Adipocyte (in vitro differentiated cells): Measurements from ENCODE around the gene TTC7B.
A peak's percentile ranks its signal among the peaks of the same experiment; 100 is the strongest.

Experiments used
- DNase-seq: peaks from one replicate; pipeline ENCODE4 v3.0.0-alpha.2; 2015; ENCODE audit warnings: low read depth
- H3K27me3 ChIP-seq: replicated peaks from 2 replicates; pipeline ENCODE4 v1.7.0; 2013; ENCODE audit warnings: mild to moderate bottlenecking, low read length, moderate library complexity; ENCODE audit not compliant: control insufficient read depth, insufficient read depth
- H3K36me3 ChIP-seq: 2 replicates; pipeline ENCODE4 v1.7.0; 2013; ENCODE audit warnings: low read length, mild to moderate bottlenecking, moderate library complexity; ENCODE audit not compliant: control insufficient read depth, insufficient read depth, severe bottlenecking
- H3K4me1 ChIP-seq: 2 replicates; pipeline ENCODE4 v1.7.0; 2013; ENCODE audit warnings: mild to moderate bottlenecking, low read length, moderate library complexity; ENCODE audit not compliant: control insufficient read depth, insufficient read depth
- H3K4me3 ChIP-seq: 2 replicates; pipeline ENCODE4 v1.7.0; 2013; ENCODE audit warnings: mild to moderate bottlenecking, low read length, moderate library complexity
- H3K9ac ChIP-seq: 2 replicates; pipeline ENCODE4 v1.7.0; 2013; ENCODE audit warnings: mild to moderate bottlenecking, low read length, moderate library complexity
- H3K9me3 ChIP-seq: 2 replicates; pipeline ENCODE4 v1.7.0; 2013; ENCODE audit warnings: mild to moderate bottlenecking, low read length, moderate library complexity; ENCODE audit not compliant: control insufficient read depth

Gene TTC7B

GRCh38 chr14:90522571-90523191 is 293.5 kb downstream of the TTC7B start:
- H3K9me3 ChIP-seq, result peaks cover 8% of the 10 kb centered on the region
- H3K4me1 ChIP-seq, result peaks cover 5% of the 10 kb centered on the region
- H3K9ac ChIP-seq, result no peak overlapping the region
- no peak overlapping the region for H3K4me3 ChIP-seq
- H3K36me3 ChIP-seq, result no peaks in the 10 kb centered on the region
- peaks cover 32% of the 10 kb centered on the region for H3K27me3 ChIP-seq
- DNase-seq, result peak; percentile 13

GRCh38 chr14:90521930-90522483 is 294.2 kb downstream of the TTC7B start:
- Histone ChIP-seq H3K4me3 (no peak overlapping the region), H3K4me1 (peaks cover 5% of the 10 kb centered on the region), H3K9ac (no peak overlapping the region), H3K9me3 (peaks cover 8% of the 10 kb centered on the region), H3K27me3 (peaks cover 33% of the 10 kb centered on the region), H3K36me3 (no peaks in the 10 kb centered on the region)
- DNase-seq, result no peak

DNA sequence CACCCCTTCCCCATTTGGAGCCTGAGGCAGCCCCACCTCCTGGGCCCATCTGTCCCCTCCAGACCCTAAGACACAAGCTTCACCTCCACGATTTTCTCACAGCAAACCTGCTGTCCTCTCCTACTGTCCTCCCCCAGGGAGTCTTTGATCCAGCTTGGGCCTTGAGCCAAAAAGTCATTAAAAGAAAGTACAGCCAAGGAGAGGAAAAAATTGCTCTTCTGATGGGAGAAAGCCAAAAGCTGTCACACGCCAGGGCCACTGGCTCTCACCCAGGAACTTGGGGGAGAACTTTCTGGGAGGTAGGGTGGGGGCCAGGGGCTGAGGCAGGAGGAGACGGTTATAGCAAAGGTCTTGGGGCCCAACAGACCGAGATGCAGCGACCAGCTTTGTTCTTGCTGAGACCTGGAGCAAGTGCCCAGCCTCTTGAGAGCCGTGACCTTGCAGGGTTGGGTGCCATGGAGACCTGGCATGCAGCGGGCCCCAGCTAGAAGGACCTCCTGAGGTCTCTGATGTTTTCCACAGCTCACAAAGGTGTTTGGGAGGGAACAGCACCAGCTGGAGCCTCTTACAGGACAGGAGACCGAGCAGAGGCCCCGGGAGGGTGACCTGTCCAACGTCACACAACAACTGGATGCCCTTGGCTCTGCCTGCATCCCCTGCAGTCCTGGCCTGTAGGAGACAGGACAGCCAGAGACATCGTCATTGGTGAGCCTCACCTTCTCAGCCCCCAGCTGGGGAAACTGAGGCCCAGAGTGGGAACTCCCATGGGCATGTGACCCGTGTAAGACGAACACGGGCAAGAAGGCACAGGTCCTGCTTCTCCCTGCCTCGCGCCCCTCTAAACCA is 294.9 kb downstream of the TTC7B start:
- Histone ChIP-seq H3K9ac (no peak overlapping the region), H3K4me1 (peaks cover 5% of the 10 kb centered on the region)
- DNase-seq, result peak; percentile 33

GRCh38 chr14:90520326-90520725 is 295.9 kb downstream of the TTC7B start:
- DNase-seq, result no peak
- no peaks in the 10 kb centered on the region for H3K36me3 ChIP-seq
- H3K27me3 ChIP-seq, result peaks cover 40% of the 10 kb centered on the region
- no peak overlapping the region for H3K4me3 ChIP-seq
- H3K4me1 ChIP-seq, result peaks cover 5% of the 10 kb centered on the region
- no peak overlapping the region for H3K9ac ChIP-seq
- H3K9me3 ChIP-seq, result peaks cover 8% of the 10 kb centered on the region

More for the DNA sequence above, 294.9 kb downstream of the TTC7B start:
- Histone ChIP-seq H3K27me3 (peaks cover 40% of the 10 kb centered on the region), H3K4me3 (no peak overlapping the region), H3K9me3 (peaks cover 8% of the 10 kb centered on the region), H3K36me3 (no peaks in the 10 kb centered on the region)

- Histone ChIP-seq H3K27me3 (peaks cover 40% of the 10 kb centered on the region), H3K36me3 (no peaks in the 10 kb centered on the region), H3K4me3 (no peak overlapping the region), H3K9ac (no peak overlapping the region), H3K9me3 (peaks cover 8% of the 10 kb centered on the region), H3K4me1 (peaks cover 5% of the 10 kb centered on the region)
- DNase-seq, result no peak
Measured at GRCh38 chr14:90519262-90519920, 296.8 kb downstream of the TTC7B start.

- no peak for DNase-seq
- H3K27me3 ChIP-seq, result peaks cover 40% of the 10 kb centered on the region
- no peak overlapping the region for H3K9ac ChIP-seq
- no peak overlapping the region for H3K4me3 ChIP-seq
- no peaks in the 10 kb centered on the region for H3K36me3 ChIP-seq
- H3K9me3 ChIP-seq, result peaks cover 8% of the 10 kb centered on the region
- peaks cover 4% of the 10 kb centered on the region for H3K4me1 ChIP-seq
Measured at GRCh38 chr14:90518941-90519256, 297.3 kb downstream of the TTC7B start.

- no peak for DNase-seq
Measured at GRCh38 chr14:90518069-90518940, 297.9 kb downstream of the TTC7B start.

GRCh38 chr14:90517076-90517841 is 299.0 kb downstream of the TTC7B start:
- DNase-seq, result no peak

More at GRCh38 chr14:90518069-90518940, 297.9 kb downstream of the TTC7B start:
- Histone ChIP-seq H3K9ac (no peak overlapping the region), H3K4me1 (no peaks in the 10 kb centered on the region), H3K36me3 (no peaks in the 10 kb centered on the region), H3K9me3 (peaks cover 8% of the 10 kb centered on the region), H3K4me3 (no peak overlapping the region), H3K27me3 (peaks cover 40% of the 10 kb centered on the region)

GRCh38 chr14:90514566-90514965 is 301.7 kb downstream of the TTC7B start:
- peaks cover 7% of the 10 kb centered on the region for H3K9me3 ChIP-seq
- H3K4me1 ChIP-seq, result no peaks in the 10 kb centered on the region
- no peaks in the 10 kb centered on the region for H3K36me3 ChIP-seq
- H3K9ac ChIP-seq, result no peak overlapping the region
- H3K4me3 ChIP-seq, result no peak overlapping the region
- H3K27me3 ChIP-seq, result peaks cover 44% of the 10 kb centered on the region
- no peak for DNase-seq

More at GRCh38 chr14:90517076-90517841, 299.0 kb downstream of the TTC7B start:
- Histone ChIP-seq H3K9ac (no peak overlapping the region), H3K36me3 (no peaks in the 10 kb centered on the region), H3K27me3 (peaks cover 41% of the 10 kb centered on the region), H3K4me1 (no peaks in the 10 kb centered on the region), H3K9me3 (peaks cover 8% of the 10 kb centered on the region), H3K4me3 (no peak overlapping the region)

GRCh38 chr14:90514015-90514398 is 302.2 kb downstream of the TTC7B start:
- Histone ChIP-seq H3K4me3 (no peak overlapping the region), H3K36me3 (no peaks in the 10 kb centered on the region), H3K9me3 (peaks cover 1% of the 10 kb centered on the region), H3K9ac (no peak overlapping the region), H3K4me1 (no peaks in the 10 kb centered on the region), H3K27me3 (peaks cover 43% of the 10 kb centered on the region)
- DNase-seq, result no peak
